Stimulated activated naive CD8-positive, alpha-beta T cell treated with anti-CD3 and anti-CD28 coated beads, Interleukin-15, Interleukin-2, amounts not matched to agents 100 ng/mL and 50 ng/mL, for 24 hours (primary cell): ENCODE measurements around the gene XRCC5.
"Not testable (repeated sequence)": the region's sequence is repeated elsewhere in the genome, so short reads cannot be mapped to it uniquely, and the experiment has no call there.

Source experiments
- H3K27ac Mint-ChIP-seq: one replicate; pipeline ENCODE4 v1.8.0; 2021; ENCODE audit warnings: mild to moderate bottlenecking, mixed read lengths
- H3K27me3 Mint-ChIP-seq: one replicate; pipeline ENCODE4 v1.8.0; 2021; ENCODE audit warnings: mixed read lengths
- H3K36me3 Mint-ChIP-seq: one replicate; pipeline ENCODE4 v1.8.0; 2021; ENCODE audit warnings: low read depth, mixed read lengths
- H3K4me1 Mint-ChIP-seq: one replicate; pipeline ENCODE4 v1.8.0; 2021; ENCODE audit warnings: low read depth, mixed read lengths
- H3K4me3 Mint-ChIP-seq: one replicate; pipeline ENCODE4 v1.8.0; 2021; ENCODE audit warnings: mild to moderate bottlenecking, mixed read lengths
- H3K9me3 Mint-ChIP-seq: one replicate; pipeline ENCODE4 v1.8.0; 2021; ENCODE audit warnings: mixed read lengths

Gene XRCC5

GRCh38 chr2:216121255-216121654 lies 12.1 kb downstream of the XRCC5 start:
- Mint-ChIP-seq H3K36me3 (peaks cover 98% of the 10 kb centered on the region), H3K9me3 (no peaks in the 10 kb centered on the region), H3K4me3 (peak overlapping the region; percentile 35), H3K27me3 (no peaks in the 10 kb centered on the region), H3K4me1 (peaks cover 89% of the 10 kb centered on the region), H3K27ac (peak overlapping the region; percentile 95)

GRCh38 chr2:216126943-216127342 lies 17.8 kb downstream of the XRCC5 start:
- Mint-ChIP-seq H3K27ac (peak overlapping the region; percentile 61), H3K4me1 (peaks cover 62% of the 10 kb centered on the region), H3K36me3 (peaks cover 91% of the 10 kb centered on the region), H3K4me3 (peak overlapping the region; percentile 12), H3K27me3 (no peaks in the 10 kb centered on the region), H3K9me3 (no peaks in the 10 kb centered on the region)

- H3K36me3 Mint-ChIP-seq: peaks cover 90% of the 10 kb centered on the region
- H3K4me3 Mint-ChIP-seq: no peak overlapping the region
- peaks cover 59% of the 10 kb centered on the region for H3K4me1 Mint-ChIP-seq
- no peaks in the 10 kb centered on the region for H3K27me3 Mint-ChIP-seq
- H3K27ac Mint-ChIP-seq: no peak overlapping the region
- H3K9me3 Mint-ChIP-seq: no peaks in the 10 kb centered on the region
Observed at GRCh38 chr2:216130346-216130971, 21.3 kb downstream of the XRCC5 start.

GRCh38 chr2:216131175-216131926 lies 22.2 kb downstream of the XRCC5 start:
- Mint-ChIP-seq H3K4me1 (peaks cover 55% of the 10 kb centered on the region), H3K27ac (peak overlapping the region; percentile 24), H3K9me3 (no peaks in the 10 kb centered on the region), H3K27me3 (no peaks in the 10 kb centered on the region), H3K4me3 (no peak overlapping the region), H3K36me3 (peaks cover 91% of the 10 kb centered on the region)

GRCh38 chr2:216132585-216132984 lies 23.4 kb downstream of the XRCC5 start:
- H3K4me3 Mint-ChIP-seq: no peak overlapping the region
- peaks cover 45% of the 10 kb centered on the region for H3K4me1 Mint-ChIP-seq
- no peaks in the 10 kb centered on the region for H3K27me3 Mint-ChIP-seq
- H3K9me3 Mint-ChIP-seq: no peaks in the 10 kb centered on the region
- H3K27ac Mint-ChIP-seq: peak overlapping the region; percentile 27
- peaks cover 92% of the 10 kb centered on the region for H3K36me3 Mint-ChIP-seq

- no peak overlapping the region for H3K4me3 Mint-ChIP-seq
- no peaks in the 10 kb centered on the region for H3K9me3 Mint-ChIP-seq
- H3K27me3 Mint-ChIP-seq: no peaks in the 10 kb centered on the region
- H3K36me3 Mint-ChIP-seq: peaks cover 92% of the 10 kb centered on the region
- peak overlapping the region; percentile 62 for H3K27ac Mint-ChIP-seq
- H3K4me1 Mint-ChIP-seq: peaks cover 45% of the 10 kb centered on the region
Observed at GRCh38 chr2:216133397-216133796, 24.2 kb downstream of the XRCC5 start.

GRCh38 chr2:216134958-216135541 lies 25.9 kb downstream of the XRCC5 start:
- H3K4me1 Mint-ChIP-seq: peaks cover 50% of the 10 kb centered on the region
- no peak overlapping the region for H3K4me3 Mint-ChIP-seq
- peak overlapping the region; percentile 14 for H3K27ac Mint-ChIP-seq
- no peaks in the 10 kb centered on the region for H3K27me3 Mint-ChIP-seq
- no peaks in the 10 kb centered on the region for H3K9me3 Mint-ChIP-seq
- H3K36me3 Mint-ChIP-seq: peaks cover 96% of the 10 kb centered on the region

- Mint-ChIP-seq H3K4me3 (no peak overlapping the region), H3K27ac (no peak overlapping the region), H3K27me3 (no peaks in the 10 kb centered on the region), H3K9me3 (no peaks in the 10 kb centered on the region), H3K36me3 (peaks cover 77% of the 10 kb centered on the region), H3K4me1 (peaks cover 42% of the 10 kb centered on the region)
Observed at GRCh38 chr2:216139884-216140283, 30.7 kb downstream of the XRCC5 start.

GRCh38 chr2:216141516-216141915 lies 32.4 kb downstream of the XRCC5 start:
- H3K27me3 Mint-ChIP-seq, H3K9me3 Mint-ChIP-seq, H3K27ac Mint-ChIP-seq, H3K4me3 Mint-ChIP-seq: not testable (repeated sequence)
- Mint-ChIP-seq H3K4me1 (peaks cover 34% of the 10 kb centered on the region), H3K36me3 (peaks cover 62% of the 10 kb centered on the region)

- H3K27ac Mint-ChIP-seq: peak overlapping the region; percentile 57
- H3K9me3 Mint-ChIP-seq: no peaks in the 10 kb centered on the region
- peaks cover 52% of the 10 kb centered on the region for H3K36me3 Mint-ChIP-seq
- no peak overlapping the region for H3K4me3 Mint-ChIP-seq
- no peaks in the 10 kb centered on the region for H3K27me3 Mint-ChIP-seq
- peaks cover 40% of the 10 kb centered on the region for H3K4me1 Mint-ChIP-seq
Observed at GRCh38 chr2:216142540-216142939, 33.4 kb downstream of the XRCC5 start.

- Mint-ChIP-seq H3K4me3 (no peak overlapping the region), H3K27ac (no peak overlapping the region), H3K4me1 (peaks cover 37% of the 10 kb centered on the region), H3K9me3 (no peaks in the 10 kb centered on the region), H3K36me3 (peaks cover 34% of the 10 kb centered on the region), H3K27me3 (no peaks in the 10 kb centered on the region)
Observed at GRCh38 chr2:216144372-216144771, 35.2 kb downstream of the XRCC5 start.

GRCh38 chr2:216144857-216145256 lies 35.7 kb downstream of the XRCC5 start:
- Mint-ChIP-seq H3K4me1 (peaks cover 35% of the 10 kb centered on the region), H3K36me3 (peaks cover 29% of the 10 kb centered on the region), H3K9me3 (no peaks in the 10 kb centered on the region), H3K27me3 (no peaks in the 10 kb centered on the region), H3K4me3 (no peak overlapping the region), H3K27ac (no peak overlapping the region)

GRCh38 chr2:216146573-216146972 lies 37.4 kb downstream of the XRCC5 start:
- Mint-ChIP-seq H3K27me3 (no peaks in the 10 kb centered on the region), H3K27ac (peak overlapping the region; percentile 12), H3K36me3 (peaks cover 27% of the 10 kb centered on the region)

GRCh38 chr2:216147172-216148131 lies 38.3 kb downstream of the XRCC5 start:
- Mint-ChIP-seq H3K27ac (no peak overlapping the region), H3K4me3 (no peak overlapping the region), H3K27me3 (no peaks in the 10 kb centered on the region), H3K9me3 (no peaks in the 10 kb centered on the region), H3K36me3 (peaks cover 32% of the 10 kb centered on the region), H3K4me1 (peaks cover 17% of the 10 kb centered on the region)

More at GRCh38 chr2:216146573-216146972, 37.4 kb downstream of the XRCC5 start:
- Mint-ChIP-seq H3K4me3 (no peak overlapping the region), H3K9me3 (no peaks in the 10 kb centered on the region), H3K4me1 (peaks cover 23% of the 10 kb centered on the region)
